ENCODE results near the gene GIPC1. TPM values are rescaled to one million over a fixed set of nuclear protein-coding genes. Genes with fewer than 3 reads are reported as not detected.

The GIPC1 gene
- total and polyA plus RNA-seq, 9 of the 15 experiments (the other 6 are each of a cell fraction or from before 2014, with no cell fraction given) = 0.49 to 54.7 (median 24.8) TPM

DNA sequence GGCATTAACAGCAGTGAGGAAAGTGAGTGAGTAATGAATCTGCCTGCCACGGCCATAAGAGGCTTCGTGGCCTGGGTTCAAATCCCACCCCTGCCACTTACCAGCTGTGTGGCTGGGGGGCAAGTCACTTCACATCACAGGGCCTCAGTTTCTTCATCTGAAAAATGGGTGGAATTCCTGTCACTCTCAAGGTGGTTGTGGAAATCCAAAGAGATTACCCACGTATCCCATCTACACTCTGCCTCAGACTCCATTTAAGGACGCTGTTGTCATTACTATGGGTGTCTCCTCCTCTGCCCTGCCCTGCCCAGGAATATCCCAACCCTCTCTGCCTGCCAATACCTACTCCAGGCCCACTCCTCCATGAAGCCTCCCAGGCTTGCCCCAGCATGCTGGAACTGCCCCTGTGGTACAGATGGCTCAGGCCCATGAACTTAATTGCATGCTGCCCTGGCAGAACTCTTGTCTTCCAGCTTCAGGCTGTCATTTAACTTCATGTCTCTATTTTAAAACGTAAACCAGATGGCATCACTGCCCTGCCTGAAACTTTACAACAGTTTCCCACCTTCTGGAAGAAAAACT, 3.1 kb downstream of the GIPC1 start (continued):
- no peak for TF ChIP-seq ZBTB1 (CRISPR knock-in tag; IDR thresholded peaks at IDR 0.05; ENCODE audit: borderline replicate concordance, low read depth)
- TF ChIP-seq CHD4 (IDR thresholded peaks at IDR 0.05; ENCODE audit: insufficient read depth, insufficient replicate concordance, low read depth, low read length, poor library complexity, severe bottlenecking) = no peak
- TF ChIP-seq RHOXF2B (CRISPR knock-in tag; conservative IDR thresholded peaks at IDR 0.05) = no peak
- TF ChIP-seq ZNF707 (CRISPR knock-in tag; conservative IDR thresholded peaks at IDR 0.05) = no peak
- TF ChIP-seq ZNF316 (IDR thresholded peaks at IDR 0.05) = no peak
- TF ChIP-seq, protein P1, sequence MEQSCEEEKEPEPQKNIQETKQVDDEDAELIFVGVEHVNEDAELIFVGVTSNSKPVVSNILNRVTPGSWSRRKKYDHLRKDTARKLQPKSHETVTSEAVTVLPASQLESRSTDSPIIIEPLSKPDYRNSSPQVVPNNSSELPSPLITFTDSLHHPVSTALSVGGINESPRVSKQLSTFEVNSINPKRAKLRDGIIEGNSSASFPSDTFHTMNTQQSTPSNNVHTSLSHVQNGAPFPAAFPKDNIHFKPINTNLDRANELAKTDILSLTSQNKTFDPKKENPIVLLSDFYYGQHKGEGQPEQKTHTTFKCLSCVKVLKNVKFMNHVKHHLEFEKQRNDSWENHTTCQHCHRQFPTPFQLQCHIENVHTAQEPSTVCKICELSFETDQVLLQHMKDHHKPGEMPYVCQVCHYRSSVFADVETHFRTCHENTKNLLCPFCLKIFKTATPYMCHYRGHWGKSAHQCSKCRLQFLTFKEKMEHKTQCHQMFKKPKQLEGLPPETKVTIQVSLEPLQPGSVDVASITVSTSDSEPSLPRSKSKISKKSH (CRISPR knock-in tag; IDR thresholded peaks at IDR 0.05) = no peak
- no peak for TF ChIP-seq HOXB6 (CRISPR knock-in tag; IDR thresholded peaks at IDR 0.05; ENCODE audit: borderline replicate concordance)
- no peak for TF ChIP-seq ZNF197 (CRISPR knock-in tag; IDR thresholded peaks at IDR 0.05; ENCODE audit: low read depth)
- peak in 1 of 2 experiments; percentile 28; a peak in 1 of 4 replicates for TF ChIP-seq RCOR1 (IDR thresholded peaks at IDR 0.05; ENCODE audit: borderline replicate concordance in 1 of 2, low read depth in 2 of 2, low read length in 2 of 2)
- no peak for TF ChIP-seq ZNF398 (CRISPR knock-in tag; IDR thresholded peaks at IDR 0.05)
- no peak for TF ChIP-seq HBP1 (CRISPR knock-in tag; IDR thresholded peaks at IDR 0.05)
- TF ChIP-seq ZNF165 (CRISPR knock-in tag; IDR thresholded peaks at IDR 0.05; ENCODE audit: borderline replicate concordance) = no peak
- TF ChIP-seq SP2 (IDR thresholded peaks at IDR 0.05; ENCODE audit: extremely low read depth, low read depth, low read length, poor library complexity, severe bottlenecking) = no peak
- TF ChIP-seq ILF3 (IDR thresholded peaks at IDR 0.05; ENCODE audit: borderline replicate concordance) = no peak
- TF ChIP-seq BCOR (IDR thresholded peaks at IDR 0.05) = peak; percentile 83
- TF ChIP-seq ARNT (IDR thresholded peaks at IDR 0.05) = no peak
- TF ChIP-seq NR3C1 (CRISPR knock-in tag; IDR thresholded peaks at IDR 0.05) = no peak
- TF ChIP-seq, protein P2, sequence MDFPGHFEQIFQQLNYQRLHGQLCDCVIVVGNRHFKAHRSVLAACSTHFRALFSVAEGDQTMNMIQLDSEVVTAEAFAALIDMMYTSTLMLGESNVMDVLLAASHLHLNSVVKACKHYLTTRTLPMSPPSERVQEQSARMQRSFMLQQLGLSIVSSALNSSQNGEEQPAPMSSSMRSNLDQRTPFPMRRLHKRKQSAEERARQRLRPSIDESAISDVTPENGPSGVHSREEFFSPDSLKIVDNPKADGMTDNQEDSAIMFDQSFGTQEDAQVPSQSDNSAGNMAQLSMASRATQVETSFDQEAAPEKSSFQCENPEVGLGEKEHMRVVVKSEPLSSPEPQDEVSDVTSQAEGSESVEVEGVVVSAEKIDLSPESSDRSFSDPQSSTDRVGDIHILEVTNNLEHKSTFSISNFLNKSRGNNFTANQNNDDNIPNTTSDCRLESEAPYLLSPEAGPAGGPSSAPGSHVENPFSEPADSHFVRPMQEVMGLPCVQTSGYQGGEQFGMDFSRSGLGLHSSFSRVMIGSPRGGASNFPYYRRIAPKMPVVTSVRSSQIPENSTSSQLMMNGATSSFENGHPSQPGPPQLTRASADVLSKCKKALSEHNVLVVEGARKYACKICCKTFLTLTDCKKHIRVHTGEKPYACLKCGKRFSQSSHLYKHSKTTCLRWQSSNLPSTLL (IDR thresholded peaks at IDR 0.05) = no peak
- no peak for TF ChIP-seq BRD4 (IDR thresholded peaks at IDR 0.05)
- TF ChIP-seq, protein P3, sequence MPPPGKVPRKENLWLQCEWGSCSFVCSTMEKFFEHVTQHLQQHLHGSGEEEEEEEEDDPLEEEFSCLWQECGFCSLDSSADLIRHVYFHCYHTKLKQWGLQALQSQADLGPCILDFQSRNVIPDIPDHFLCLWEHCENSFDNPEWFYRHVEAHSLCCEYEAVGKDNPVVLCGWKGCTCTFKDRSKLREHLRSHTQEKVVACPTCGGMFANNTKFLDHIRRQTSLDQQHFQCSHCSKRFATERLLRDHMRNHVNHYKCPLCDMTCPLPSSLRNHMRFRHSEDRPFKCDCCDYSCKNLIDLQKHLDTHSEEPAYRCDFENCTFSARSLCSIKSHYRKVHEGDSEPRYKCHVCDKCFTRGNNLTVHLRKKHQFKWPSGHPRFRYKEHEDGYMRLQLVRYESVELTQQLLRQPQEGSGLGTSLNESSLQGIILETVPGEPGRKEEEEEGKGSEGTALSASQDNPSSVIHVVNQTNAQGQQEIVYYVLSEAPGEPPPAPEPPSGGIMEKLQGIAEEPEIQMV (tag; conservative IDR thresholded peaks at IDR 0.05; ENCODE audit: low read depth) = no peak
- no peak for TF ChIP-seq YBX1 (IDR thresholded peaks at IDR 0.05)

Measured in K562 (cell line).